ENCODE results near the gene CAND1. TPM values are rescaled to one million over a fixed set of nuclear protein-coding genes. Genes with fewer than 3 reads are reported as not detected.

The CAND1 gene
- total RNA-seq, 1 donor from 2014 or later: 219 TPM

GRCh38 chr12:67357376-67358125 is 88.4 kb downstream of the CAND1 start:
- peaks cover 4% of the 10 kb centered on the region for H3K9me3 Mint-ChIP-seq
- H3K4me3 Mint-ChIP-seq: no peak overlapping the region
- H3K4me1 Mint-ChIP-seq (ENCODE audit: unreplicated experiment): peaks cover 28% of the 10 kb centered on the region

GRCh38 chr12:67358781-67359338 is 89.7 kb downstream of the CAND1 start:
- Mint-ChIP-seq H3K4me1 (ENCODE audit: unreplicated experiment) (peaks cover 29% of the 10 kb centered on the region), H3K36me3 (no peaks in the 10 kb centered on the region), H3K27me3 (peaks cover 3% of the 10 kb centered on the region), H3K27ac (no peak overlapping the region), H3K4me3 (no peak overlapping the region), H3K9me3 (peaks cover 8% of the 10 kb centered on the region)
- no peak for DNase-seq (ENCODE audit: extremely low spot score, unreplicated experiment)
- TF ChIP-seq CTCF (conservative IDR thresholded peaks at IDR 0.05): no peak

More at GRCh38 chr12:67357376-67358125, 88.4 kb downstream of the CAND1 start:
- DNase-seq (ENCODE audit: extremely low spot score, unreplicated experiment): no peak
- Mint-ChIP-seq H3K36me3 (no peaks in the 10 kb centered on the region), H3K27ac (no peak overlapping the region), H3K27me3 (peaks cover 12% of the 10 kb centered on the region)
- TF ChIP-seq CTCF (conservative IDR thresholded peaks at IDR 0.05): no peak

DNA sequence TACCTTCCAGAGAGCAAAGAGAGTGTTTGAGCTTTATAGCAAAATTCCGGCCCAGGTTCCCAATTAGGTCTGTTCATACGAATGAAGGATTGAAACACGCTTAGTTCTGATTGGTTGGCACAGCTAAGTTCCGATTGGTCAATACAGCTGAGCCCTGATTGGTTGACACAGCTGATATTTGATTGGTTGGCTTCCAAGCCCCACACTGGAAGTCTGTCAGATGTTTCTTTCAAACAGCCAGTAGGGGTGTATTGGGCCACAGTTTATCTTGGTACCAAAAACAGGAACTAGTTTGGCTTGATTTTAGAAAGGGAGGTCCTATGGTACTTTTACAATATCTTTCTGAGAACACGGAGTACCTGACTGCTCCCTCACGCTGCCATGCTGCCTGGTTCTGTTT is 93.4 kb downstream of the CAND1 start:
- H3K9me3 Mint-ChIP-seq: peaks cover 12% of the 10 kb centered on the region
- no peaks in the 10 kb centered on the region for H3K27me3 Mint-ChIP-seq
- no peak for TF ChIP-seq CTCF (conservative IDR thresholded peaks at IDR 0.05)
- no peak for DNase-seq (ENCODE audit: extremely low spot score, unreplicated experiment)
- H3K4me1 Mint-ChIP-seq (ENCODE audit: unreplicated experiment): peaks cover 24% of the 10 kb centered on the region
- H3K36me3 Mint-ChIP-seq: no peaks in the 10 kb centered on the region
- no peak overlapping the region for H3K4me3 Mint-ChIP-seq
- no peak overlapping the region for H3K27ac Mint-ChIP-seq

- DNase-seq (ENCODE audit: extremely low spot score, unreplicated experiment): no peak
- H3K4me3 Mint-ChIP-seq: no peak overlapping the region
- H3K36me3 Mint-ChIP-seq: no peaks in the 10 kb centered on the region
- peaks cover 12% of the 10 kb centered on the region for H3K9me3 Mint-ChIP-seq
- no peak for TF ChIP-seq CTCF (conservative IDR thresholded peaks at IDR 0.05)
- H3K4me1 Mint-ChIP-seq (ENCODE audit: unreplicated experiment): peaks cover 15% of the 10 kb centered on the region
- H3K27ac Mint-ChIP-seq: no peak overlapping the region
- H3K27me3 Mint-ChIP-seq: no peaks in the 10 kb centered on the region
These were observed 95.1 kb downstream of the CAND1 start for GRCh38 chr12:67364228-67364627.

GRCh38 chr12:67365131-67365530 is 96.0 kb downstream of the CAND1 start:
- Mint-ChIP-seq H3K9me3 (peaks cover 12% of the 10 kb centered on the region), H3K27ac (no peak overlapping the region), H3K4me3 (no peak overlapping the region), H3K4me1 (ENCODE audit: unreplicated experiment) (peaks cover 14% of the 10 kb centered on the region), H3K27me3 (no peaks in the 10 kb centered on the region), H3K36me3 (no peaks in the 10 kb centered on the region)
- DNase-seq (ENCODE audit: extremely low spot score, unreplicated experiment): no peak
- no peak for TF ChIP-seq CTCF (conservative IDR thresholded peaks at IDR 0.05)

Measured in type B pancreatic cell (in vitro differentiated cells).